Heart left ventricle (tissue), 13 donors: ENCODE results near the gene ZNF534.
"Not testable (repeated sequence)": the region's sequence is repeated elsewhere in the genome, so short reads cannot be mapped to it uniquely, and the experiment has no call there.

Source experiments
- CTCF ChIP-seq, 12 donors: fragments of 200-600 bp; sonication (generic) in 4 of 12; IDR thresholded peaks; one replicate each; pipeline versions ENCODE4 v1.5.0 to v1.8.0; 2018 to 2022; ENCODE audit warnings: antibody characterized with exemption in 12 of 12, mild to moderate bottlenecking in 5 of 12
- POLR2A ChIP-seq, 2 donors: fragments of 450-650 bp; IDR thresholded peaks; one replicate each; pipeline ENCODE4 v1.6.1; 2017; ENCODE audit warnings: antibody characterized with exemption in 2 of 2, mild to moderate bottlenecking in 2 of 2, moderate library complexity in 2 of 2
- donor health status: ischemic (EF 13 %, LVEDD 7.1; RV severe dilation, severe dysfunction).
- donor health status: DM: no; HTN: yes; CAD: no.
- donor health status: DM: no; HTN: no; CAD: no.
- donor health status: ischemic (EF 25% LVEDD 6.9; RV normal size, moderate dysfunction).
- donor health status: ischemic (EF 25% LVEDD 5.7; RV mildly dilated, moderate dysfunction).
- donor health status: ischemic (EF 35%, LVEDD 5.7; RV mildly dilated, moderate dysfunction).
- donor health status: nonischemic (EF 11% LVEDD 7.7; RV severe dilation, severe dysfunction).
- donor health status: DM: yes; HTN: yes; CAD: no.
- donor health status: PGD.
- donor health status: ischemic (EF 29% LVEDD 5.4; RV normal size, mild dysfunction).
- donor health status: nonischemic (EF 23%, LVEDD 6.1; RV moderate dilation, normal function).

- not testable (repeated sequence) for TF ChIP-seq CTCF, POLR2A (IDR thresholded peaks at IDR 0.05)
Measured at GRCh38 chr19:52485064-52485463, 56.1 kb downstream of the ZNF534 start.
